ENCODE data around the gene SP2. TPM values are rescaled to one million over a fixed set of nuclear protein-coding genes. Genes with fewer than 3 reads are reported as not detected.

SP2 gene
- polyA plus RNA-seq, 3 donors: 23.0 to 27.2 (median 23.4) TPM

DNA sequence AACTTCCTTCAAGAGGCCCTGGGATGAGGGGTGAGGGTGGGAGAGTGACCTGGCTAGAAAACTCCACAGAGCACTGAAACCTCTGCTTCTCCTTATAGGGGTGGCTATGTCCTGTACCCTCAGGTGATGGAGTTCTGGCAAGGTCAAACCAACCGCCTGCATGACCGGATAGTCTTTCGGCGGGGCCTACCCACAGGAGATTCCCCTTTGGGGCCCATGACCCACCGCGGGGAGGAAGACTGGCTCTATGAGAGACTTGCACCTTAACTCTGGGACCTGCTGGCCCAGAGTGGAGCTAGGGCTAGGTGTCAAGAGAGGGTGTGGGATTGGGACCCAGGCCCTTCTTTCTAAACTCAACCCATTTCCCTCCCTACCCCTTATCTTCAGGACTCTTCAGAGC lies 50.5 kb downstream of the SP2 start:
- no peak for DNase-seq

GRCh38 chr17:47946929-47947397 lies 50.9 kb downstream of the SP2 start:
- DNase-seq: peak; percentile 40

- no peak for DNase-seq
These were observed 52.7 kb downstream of the SP2 start for GRCh38 chr17:47948706-47949196.

DNA sequence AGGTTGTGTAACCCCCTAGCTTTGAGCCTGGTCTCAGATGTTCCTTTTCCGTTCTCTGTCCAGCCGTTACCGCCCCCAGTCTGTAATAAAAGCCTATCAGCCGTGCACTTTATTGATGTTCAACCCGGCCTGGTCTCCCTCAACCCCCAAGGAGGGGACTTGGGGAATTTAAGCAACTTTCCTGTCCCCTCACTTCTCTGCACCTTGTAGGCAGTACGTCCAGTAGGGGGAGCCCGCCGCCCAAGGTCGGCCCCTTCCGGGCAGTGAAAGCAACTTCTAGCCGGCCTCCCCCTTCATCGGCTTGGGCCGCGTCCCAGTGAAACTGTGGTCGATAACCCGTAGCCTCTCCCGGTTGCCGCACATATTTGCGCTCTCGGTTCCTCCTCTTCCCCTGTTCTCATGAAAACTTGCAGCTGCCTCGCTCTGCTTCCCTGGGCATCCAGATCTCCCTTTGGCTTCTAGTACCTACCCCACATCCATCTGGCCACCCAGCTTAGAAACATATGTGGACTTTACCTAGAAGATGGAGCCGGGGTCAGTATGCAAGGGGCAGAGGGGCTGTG lies 53.2 kb downstream of the SP2 start:
- peak; percentile 86 for DNase-seq

DNA sequence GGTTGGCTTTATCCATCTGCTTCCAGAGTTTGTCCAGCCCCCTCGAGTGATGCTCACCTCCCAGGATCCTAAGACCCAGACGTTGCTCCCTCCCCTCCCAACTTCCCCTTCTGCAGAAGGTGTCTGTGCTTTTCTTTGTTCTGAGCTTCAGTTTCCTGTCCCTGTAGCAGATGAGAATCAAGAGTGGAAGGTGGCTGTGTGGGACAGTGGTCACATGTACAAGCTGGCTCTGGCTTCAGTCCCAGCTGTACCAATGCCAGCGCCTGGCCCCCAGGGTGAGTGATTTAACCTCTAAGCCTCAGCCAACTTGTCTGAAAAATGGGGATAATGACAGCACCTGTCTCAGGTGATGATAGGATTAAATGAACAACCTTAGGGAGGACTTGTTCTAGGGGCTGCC lies 53.9 kb downstream of the SP2 start:
- DNase-seq: no peak

DNA sequence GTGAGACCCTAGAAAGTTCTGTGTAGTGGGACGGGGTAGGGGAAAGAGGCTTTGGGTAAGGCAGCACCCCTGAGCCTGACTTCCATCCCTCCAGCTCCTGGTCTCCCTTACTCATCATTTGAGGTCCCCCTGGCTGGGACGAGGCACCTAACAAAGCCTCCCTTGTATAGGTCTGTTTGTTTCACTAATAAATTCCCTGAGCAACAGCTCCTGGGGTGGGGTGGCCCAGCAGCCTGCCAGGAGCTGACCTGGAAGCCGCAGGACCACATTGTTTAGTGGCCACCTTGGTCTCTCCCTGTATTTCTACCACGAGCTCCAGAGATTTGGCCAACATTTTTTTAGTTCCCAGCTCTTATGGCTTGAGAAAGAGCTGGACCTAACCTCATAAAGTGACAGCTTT lies 54.4 kb downstream of the SP2 start:
- DNase-seq: no peak

GRCh38 chr17:47952171-47953021 lies 56.4 kb downstream of the SP2 start:
- no peak for DNase-seq

DNA sequence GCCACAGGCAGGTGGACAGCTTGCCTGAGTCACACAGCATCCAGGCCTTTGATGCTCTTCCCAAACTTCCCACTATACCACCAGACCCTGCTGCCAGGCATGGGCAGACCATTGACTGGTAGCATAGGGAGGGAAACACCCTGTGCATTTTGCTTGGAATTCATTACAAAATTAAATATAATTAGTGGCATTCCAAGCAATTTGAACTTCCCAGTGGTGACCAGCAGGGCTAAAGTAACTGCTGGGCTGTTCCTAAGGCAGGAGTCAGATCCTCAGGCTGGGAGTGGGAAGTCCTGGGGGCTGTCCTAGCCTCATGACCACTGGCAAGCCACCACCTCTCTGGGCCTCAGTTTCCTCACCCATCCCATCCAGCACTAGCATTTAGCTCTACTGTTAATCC lies 57.9 kb downstream of the SP2 start:
- no peak for DNase-seq

DNA sequence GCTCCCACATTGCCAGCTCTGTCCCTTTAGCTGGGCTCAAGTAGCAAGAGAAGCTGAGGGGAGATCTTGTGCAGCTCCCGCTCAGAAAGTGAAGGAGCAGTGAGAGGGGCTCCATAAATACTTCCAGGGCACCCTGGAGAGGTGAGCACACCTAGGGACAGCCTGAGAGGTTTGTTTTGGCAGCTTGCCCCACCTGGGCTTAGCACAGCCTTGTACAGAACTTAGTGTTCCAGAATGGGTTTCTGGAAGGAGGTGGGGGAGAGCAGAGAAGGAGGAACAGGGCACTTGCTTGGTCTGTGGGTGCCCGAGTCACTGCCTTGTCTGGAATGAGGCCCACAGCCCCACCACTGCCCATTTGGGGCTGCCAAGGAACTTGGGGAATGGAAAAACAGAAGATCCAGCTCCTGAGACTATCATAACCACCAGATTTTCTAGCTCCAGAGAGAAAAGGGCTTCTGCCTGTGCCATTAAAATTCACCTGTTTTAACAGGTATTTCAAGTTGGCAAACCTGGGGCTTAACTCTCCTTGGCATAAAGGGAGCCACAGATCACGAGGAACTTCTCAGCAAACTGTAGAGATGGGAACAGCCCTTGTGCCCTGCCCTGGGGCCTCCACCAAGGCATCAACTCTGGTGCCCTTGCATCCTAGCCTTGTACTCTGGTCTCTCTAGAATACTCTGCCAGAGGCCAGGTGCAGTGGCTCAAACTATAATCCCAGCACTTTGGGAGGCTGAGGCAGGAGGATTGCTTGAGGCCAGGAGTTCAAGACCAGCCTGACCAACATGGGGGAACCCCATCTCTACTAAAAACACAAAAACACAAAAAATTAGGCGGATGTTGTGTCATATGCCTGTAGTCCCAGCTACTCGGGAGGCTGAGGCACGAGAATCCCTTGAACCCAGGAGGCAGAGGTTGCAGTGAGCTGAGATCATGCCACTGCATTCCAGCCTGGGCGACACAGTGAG lies 59.7 kb downstream of the SP2 start:
- no peak for DNase-seq

DNA sequence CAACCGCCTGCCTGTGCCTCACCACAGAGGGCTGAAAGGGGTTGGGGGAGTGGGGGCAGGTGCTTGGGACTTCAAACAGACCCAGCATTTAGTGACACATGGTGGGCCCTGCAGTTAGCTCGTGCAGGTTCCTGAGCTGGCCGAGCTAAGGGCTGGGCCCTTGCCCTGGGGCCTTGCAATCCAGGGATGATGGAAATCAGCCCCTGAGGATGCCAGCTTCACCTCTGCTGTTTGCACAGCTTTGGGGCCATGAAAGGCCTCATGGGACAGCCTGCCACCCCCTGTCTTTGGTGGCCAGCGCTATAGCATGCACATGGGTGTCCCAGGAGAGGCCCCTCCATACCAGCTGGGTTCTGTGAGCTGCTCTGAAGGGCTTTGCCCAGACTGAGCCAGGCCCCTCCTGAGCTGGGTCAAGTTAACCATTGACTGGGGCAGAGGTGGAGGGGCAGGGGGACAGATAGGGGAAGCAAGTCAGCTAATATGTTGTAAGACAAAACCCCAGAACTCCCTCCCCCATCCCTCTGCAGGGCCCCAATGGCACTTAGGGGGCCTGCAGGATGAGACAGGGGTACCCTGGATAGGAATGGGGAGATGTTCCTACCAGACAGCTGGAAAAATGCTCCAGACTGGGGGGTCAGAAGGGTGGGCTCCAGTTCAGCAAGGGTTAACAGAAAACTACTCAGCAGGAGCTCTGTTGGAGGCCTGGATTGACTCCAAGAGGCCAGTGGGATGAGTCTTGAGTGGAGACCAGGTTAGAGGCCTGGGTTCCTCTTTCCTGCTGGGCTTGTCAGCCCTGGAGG lies 61.0 kb downstream of the SP2 start:
- no peak for DNase-seq

DNA sequence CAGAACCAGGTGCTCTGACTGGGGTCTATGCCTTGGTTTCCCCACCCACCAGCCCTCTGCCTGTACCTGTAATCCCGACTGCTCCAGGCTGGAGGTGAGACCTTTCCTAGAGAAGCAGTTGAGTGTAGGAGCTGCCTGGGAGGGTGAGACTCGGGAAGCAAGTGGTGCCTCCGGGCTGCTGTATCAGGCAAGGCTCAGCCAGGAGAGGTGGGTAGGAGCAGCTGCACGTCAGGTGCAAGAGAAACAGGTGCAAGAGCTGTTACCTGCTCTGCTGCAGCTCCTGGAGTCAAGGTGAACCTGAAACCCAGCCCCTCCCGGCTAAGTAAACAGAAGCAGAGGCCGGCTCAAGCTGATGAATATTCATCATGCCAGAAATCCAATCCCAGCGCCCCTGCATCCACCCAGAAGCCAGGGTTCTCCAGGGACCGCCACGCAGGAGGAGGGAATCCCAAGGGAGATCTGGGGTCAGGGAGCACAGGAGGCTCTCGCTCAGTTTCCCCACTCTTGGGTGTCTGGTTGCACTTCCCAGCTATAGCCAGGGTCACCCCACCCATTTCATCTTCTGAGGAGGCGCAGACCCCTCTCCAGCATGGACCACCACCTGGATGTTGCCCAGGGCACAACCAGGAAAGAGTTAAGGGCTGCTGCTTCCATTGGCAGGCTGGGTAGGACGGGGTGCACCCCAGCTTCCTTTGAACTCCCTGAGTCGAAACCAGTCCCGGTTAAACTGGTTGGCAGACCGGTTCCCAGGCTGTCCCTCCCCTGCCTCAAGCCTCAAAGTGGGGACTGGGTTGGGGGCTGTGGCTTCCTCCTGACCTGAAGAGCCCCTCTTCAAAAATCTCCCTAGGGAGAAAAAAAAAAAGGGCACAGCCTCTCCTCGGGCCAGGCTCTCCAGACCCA lies 61.8 kb downstream of the SP2 start, which contains the start of gene PRR15L:
Gene PRR15L (minus strand): TSS at position 293 of the 900 bp plus-strand sequence. CDS start 4,649 bp downstream, outside the sequence.
- peak; percentile 48 for DNase-seq

DNA sequence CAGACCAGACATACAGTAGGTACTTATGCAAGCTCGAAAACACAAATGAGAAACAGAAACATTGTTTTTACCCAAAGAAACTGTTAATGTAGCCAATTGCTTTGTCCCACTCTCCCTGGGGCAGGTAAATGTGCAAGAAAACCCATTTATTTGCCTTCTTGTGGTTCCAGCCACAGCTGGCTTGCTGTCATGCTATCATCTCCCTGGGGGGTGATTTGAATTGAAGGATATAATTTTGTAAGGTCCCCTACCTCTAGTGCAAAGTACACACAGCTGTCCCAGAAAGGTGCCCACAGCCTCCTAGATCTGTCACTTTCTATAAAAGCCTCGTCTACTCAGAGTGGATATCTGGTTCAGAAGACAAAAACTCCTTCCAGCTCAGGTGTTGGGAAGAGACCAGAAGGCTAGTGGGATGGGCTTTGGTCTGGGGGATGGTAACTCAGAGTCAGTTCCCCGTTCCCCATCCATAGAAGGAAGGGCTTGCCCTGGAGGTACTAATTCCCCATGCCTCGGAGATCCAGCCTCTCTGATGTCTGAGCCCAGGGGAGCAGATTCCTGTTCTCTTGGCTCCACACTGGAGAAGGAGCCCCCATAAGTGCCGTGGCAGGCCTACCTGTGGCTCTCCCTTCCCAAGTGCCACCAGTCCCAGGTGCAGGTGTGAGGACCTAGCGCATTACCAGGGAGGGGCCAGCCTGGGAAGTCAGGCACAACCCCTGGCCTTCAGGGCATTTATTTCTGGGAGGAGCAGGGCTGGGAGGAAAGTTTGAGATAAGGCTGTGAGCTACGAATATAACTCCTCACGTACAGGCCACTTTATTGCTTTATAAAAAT lies 64.0 kb downstream of the SP2 start:
- no peak for DNase-seq

DNA sequence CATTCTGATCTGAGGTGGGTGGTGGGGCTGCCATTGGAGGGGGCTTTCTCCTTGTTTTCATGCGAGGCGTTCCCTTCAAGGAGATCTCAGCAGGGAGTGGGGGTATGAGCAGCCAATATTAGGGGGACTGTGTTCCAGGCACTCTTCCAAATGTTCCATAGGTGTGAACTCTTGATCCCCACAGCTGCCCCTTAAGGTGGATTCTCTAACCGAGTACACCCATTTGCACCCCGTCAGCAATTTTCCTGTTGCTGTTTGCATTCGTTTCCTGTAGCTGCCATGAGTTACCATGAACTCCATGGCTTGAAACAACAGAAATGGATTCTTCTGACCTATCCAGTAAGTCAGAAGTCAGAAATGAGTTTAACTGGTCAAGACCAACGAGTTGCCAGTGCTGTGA lies 65.4 kb downstream of the SP2 start:
- DNase-seq: no peak

DNA sequence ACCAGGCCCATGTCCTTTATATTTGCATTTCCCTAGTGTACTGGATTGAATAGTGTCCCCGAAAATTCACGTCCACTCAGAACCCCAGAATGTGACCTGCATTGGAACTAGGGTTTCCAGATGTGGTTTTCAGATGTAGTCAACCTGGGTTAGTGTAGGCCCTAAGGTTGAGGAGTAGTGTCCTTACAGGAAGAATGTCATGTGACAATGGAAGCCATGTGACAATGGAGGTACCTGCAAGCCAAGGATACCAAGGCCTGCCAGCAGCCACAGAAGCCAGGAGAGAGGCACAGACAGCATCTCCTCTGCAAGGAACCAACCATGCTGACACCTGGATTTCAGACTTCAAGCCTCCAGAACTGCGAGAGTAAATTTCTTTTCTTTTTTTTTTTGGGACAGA lies 66.9 kb downstream of the SP2 start:
- DNase-seq: no peak

DNA sequence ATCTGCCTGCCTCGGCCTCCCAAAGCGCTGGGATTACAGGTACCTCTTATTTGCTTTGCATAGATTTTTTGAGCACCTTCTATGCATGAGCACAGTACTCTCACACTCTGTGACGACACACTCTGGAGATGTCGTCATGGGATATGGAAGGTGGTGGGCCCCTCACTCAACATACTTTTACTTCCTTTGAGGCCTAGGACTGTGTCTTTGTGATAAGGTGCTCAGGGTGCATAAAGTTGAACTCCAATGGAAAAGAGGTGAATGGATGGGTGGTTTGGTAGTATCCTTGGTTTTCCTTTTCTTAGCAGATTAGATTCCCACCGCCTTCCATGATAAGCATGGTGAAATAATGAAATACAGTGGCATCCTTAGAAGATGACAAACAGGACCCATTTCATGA lies 68.8 kb downstream of the SP2 start:
- no peak for DNase-seq

- no peak for DNase-seq
These were observed 70.1 kb downstream of the SP2 start for GRCh38 chr17:47966079-47966519.

GRCh38 chr17:47967607-47968252 lies 71.7 kb downstream of the SP2 start:
- no peak for DNase-seq

DNA sequence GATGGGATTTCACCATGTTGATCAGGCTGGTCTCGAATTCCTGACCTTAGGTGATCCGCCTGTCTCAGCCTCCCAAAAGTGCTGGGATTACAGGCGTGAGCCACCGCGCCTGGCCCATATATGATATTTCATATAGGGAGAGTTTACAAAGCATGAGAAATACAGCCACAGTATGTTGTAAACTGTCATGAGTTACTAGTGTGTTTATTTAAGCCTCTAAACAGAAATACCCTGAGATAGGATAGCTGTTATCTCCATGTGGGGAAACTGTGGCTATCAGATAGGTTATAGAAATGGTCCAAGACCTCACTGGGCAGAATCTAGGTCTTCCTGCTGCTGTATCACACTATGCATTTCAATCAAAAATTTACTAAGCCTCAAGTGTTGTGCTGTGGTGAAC lies 72.8 kb downstream of the SP2 start:
- DNase-seq: no peak

All from renal pelvis (tissue), 4 donors.